DOHH2 (cell line): ENCODE results near the gene SLC27A4.

Experiments
- EZH2phosphoT487 ChIP-seq: fragments of 200-600 bp; sonication (generic); IDR thresholded peaks from 2 replicates; pipeline ENCODE4 v1.6.1; 2017; ENCODE audit warnings: borderline replicate concordance, mild to moderate bottlenecking, antibody characterized with exemption, low read length, moderate library complexity, mixed read lengths
- TF ChIP-seq, protein P1 (sequence below): fragments of 200-600 bp; sonication (generic); IDR thresholded peaks from one replicate; pipeline ENCODE4 v1.5.1; 2014; ENCODE audit warnings: antibody characterized with exemption, mild to moderate bottlenecking, low read depth, low read length; ENCODE audit not compliant: poor library complexity, severe bottlenecking

- TF ChIP-seq, protein P1, sequence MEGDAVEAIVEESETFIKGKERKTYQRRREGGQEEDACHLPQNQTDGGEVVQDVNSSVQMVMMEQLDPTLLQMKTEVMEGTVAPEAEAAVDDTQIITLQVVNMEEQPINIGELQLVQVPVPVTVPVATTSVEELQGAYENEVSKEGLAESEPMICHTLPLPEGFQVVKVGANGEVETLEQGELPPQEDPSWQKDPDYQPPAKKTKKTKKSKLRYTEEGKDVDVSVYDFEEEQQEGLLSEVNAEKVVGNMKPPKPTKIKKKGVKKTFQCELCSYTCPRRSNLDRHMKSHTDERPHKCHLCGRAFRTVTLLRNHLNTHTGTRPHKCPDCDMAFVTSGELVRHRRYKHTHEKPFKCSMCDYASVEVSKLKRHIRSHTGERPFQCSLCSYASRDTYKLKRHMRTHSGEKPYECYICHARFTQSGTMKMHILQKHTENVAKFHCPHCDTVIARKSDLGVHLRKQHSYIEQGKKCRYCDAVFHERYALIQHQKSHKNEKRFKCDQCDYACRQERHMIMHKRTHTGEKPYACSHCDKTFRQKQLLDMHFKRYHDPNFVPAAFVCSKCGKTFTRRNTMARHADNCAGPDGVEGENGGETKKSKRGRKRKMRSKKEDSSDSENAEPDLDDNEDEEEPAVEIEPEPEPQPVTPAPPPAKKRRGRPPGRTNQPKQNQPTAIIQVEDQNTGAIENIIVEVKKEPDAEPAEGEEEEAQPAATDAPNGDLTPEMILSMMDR: no peak
- no peak for TF ChIP-seq EZH2phosphoT487
These were observed 22.4 kb downstream of the SLC27A4 start for GRCh38 chr9:128362774-128363173.
